ENCODE data around the gene SYPL1.

SYPL1 gene

GRCh38 chr7:106082087-106082854 lies 29.8 kb downstream of the SYPL1 start:
- H4K20me1 ChIP-seq: no peaks in the 10 kb centered on the region
- H3K27me3 ChIP-seq: no peaks in the 10 kb centered on the region
- H3K9ac ChIP-seq: no peak overlapping the region
- H3K4me1 ChIP-seq: peaks cover 15% of the 10 kb centered on the region
- no peak for TF ChIP-seq Cebpa-rat (IDR thresholded peaks at IDR 0.05)
- H3K36me3 ChIP-seq: no peaks in the 10 kb centered on the region
- H3K4me2 ChIP-seq: no peak overlapping the region
- peaks cover 18% of the 10 kb centered on the region for H3K9me3 ChIP-seq
- H3K27ac ChIP-seq: no peak overlapping the region
- H3K4me3 ChIP-seq: no peak overlapping the region

- Histone ChIP-seq H4K20me1 (no peaks in the 10 kb centered on the region), H3K4me1 (peaks cover 33% of the 10 kb centered on the region), H3K27me3 (no peaks in the 10 kb centered on the region), H3K9me3 (peaks cover 18% of the 10 kb centered on the region), H3K4me2 (no peak overlapping the region), H3K27ac (no peak overlapping the region), H3K4me3 (no peak overlapping the region), H3K36me3 (no peaks in the 10 kb centered on the region), H3K9ac (no peak overlapping the region)
- no peak for TF ChIP-seq Cebpa-rat (IDR thresholded peaks at IDR 0.05)
Measured at GRCh38 chr7:106080300-106080987, 31.7 kb downstream of the SYPL1 start.

DNA sequence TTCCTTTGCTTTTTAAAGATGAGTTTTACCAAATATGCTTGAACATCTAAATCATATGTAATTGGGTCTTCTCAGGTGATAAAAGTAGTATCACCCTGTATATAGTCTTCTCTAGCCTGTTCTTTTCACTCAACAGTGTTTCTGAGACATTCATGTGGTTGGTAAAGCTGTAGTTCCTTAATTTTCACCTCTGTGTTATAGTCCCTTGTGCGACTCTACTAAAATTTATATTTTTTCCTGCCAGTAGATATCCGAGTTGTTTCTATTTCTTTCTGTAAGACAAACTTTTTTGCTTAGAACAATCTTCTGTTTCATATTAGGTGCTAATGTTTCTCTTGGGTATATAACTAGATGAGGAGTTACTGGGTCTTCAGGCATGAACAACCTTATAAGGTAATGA lies 35.6 kb downstream of the SYPL1 start:
- Histone ChIP-seq H3K36me3 (no peaks in the 10 kb centered on the region), H4K20me1 (no peaks in the 10 kb centered on the region), H3K27me3 (no peaks in the 10 kb centered on the region), H3K4me1 (peaks cover 60% of the 10 kb centered on the region), H3K9ac (no peak overlapping the region), H3K4me2 (peak overlapping the region; percentile 91), H3K4me3 (no peak overlapping the region), H3K27ac (no peak overlapping the region), H3K9me3 (peaks cover 13% of the 10 kb centered on the region)
- no peak for TF ChIP-seq Cebpa-rat (IDR thresholded peaks at IDR 0.05)

- H3K9me3 ChIP-seq: peaks cover 13% of the 10 kb centered on the region
- H3K4me3 ChIP-seq: no peak overlapping the region
- H3K4me1 ChIP-seq: peaks cover 66% of the 10 kb centered on the region
- H3K36me3 ChIP-seq: no peaks in the 10 kb centered on the region
- H4K20me1 ChIP-seq: no peaks in the 10 kb centered on the region
- no peak overlapping the region for H3K9ac ChIP-seq
- no peak for TF ChIP-seq Cebpa-rat (IDR thresholded peaks at IDR 0.05)
- no peaks in the 10 kb centered on the region for H3K27me3 ChIP-seq
- no peak overlapping the region for H3K27ac ChIP-seq
- peak overlapping the region; percentile 91 for H3K4me2 ChIP-seq
Measured at GRCh38 chr7:106075937-106076336, 36.2 kb downstream of the SYPL1 start.

GRCh38 chr7:106074257-106074656 lies 37.9 kb downstream of the SYPL1 start:
- Histone ChIP-seq H3K9ac (no peak overlapping the region), H3K4me3 (no peak overlapping the region), H3K4me2 (peak overlapping the region; percentile 91), H3K4me1 (peaks cover 83% of the 10 kb centered on the region), H4K20me1 (no peaks in the 10 kb centered on the region), H3K9me3 (peaks cover 4% of the 10 kb centered on the region), H3K36me3 (no peaks in the 10 kb centered on the region), H3K27me3 (no peaks in the 10 kb centered on the region), H3K27ac (peak overlapping the region; percentile 90)
- no peak for TF ChIP-seq Cebpa-rat (IDR thresholded peaks at IDR 0.05)

- Histone ChIP-seq H3K9ac (no peak overlapping the region; the same call in 1 of the 2 replicates), H3K36me3 (no peaks in the 10 kb centered on the region), H3K4me2 (peak overlapping the region; percentile 91), H3K27ac (peak overlapping the region; percentile 90), H3K4me1 (peaks cover 89% of the 10 kb centered on the region), H3K9me3 (no peaks in the 10 kb centered on the region), H3K27me3 (no peaks in the 10 kb centered on the region), H4K20me1 (no peaks in the 10 kb centered on the region), H3K4me3 (no peak overlapping the region)
- TF ChIP-seq Cebpa-rat (IDR thresholded peaks at IDR 0.05): no peak
Measured at GRCh38 chr7:106073701-106074100, 38.4 kb downstream of the SYPL1 start.

DNA sequence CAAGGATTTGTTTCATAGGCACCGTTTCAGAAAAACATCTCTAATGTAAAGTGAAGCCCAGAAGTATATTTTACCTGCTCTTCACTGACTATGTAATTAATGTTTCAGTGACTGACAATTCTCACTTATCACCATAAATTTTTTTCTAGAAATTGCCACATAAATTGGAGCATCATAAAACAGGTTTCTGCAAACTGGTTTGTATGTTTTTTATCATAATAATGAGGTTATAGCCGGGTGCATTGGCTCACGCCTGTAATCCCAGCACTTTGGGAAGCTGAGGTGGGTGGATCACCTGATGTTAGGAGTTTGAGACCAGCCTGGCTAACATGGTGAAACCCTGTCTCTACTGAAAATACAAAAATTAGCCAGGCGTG lies 39.4 kb downstream of the SYPL1 start:
- no peak for TF ChIP-seq Cebpa-rat (IDR thresholded peaks at IDR 0.05)
- Histone ChIP-seq H3K9ac (no peak overlapping the region), H3K36me3 (no peaks in the 10 kb centered on the region), H3K27me3 (no peaks in the 10 kb centered on the region), H3K27ac (peak overlapping the region; percentile 90), H4K20me1 (no peaks in the 10 kb centered on the region), H3K4me2 (peak overlapping the region; percentile 91), H3K4me3 (no peak overlapping the region), H3K9me3 (no peaks in the 10 kb centered on the region), H3K4me1 (peaks cover 96% of the 10 kb centered on the region)

DNA sequence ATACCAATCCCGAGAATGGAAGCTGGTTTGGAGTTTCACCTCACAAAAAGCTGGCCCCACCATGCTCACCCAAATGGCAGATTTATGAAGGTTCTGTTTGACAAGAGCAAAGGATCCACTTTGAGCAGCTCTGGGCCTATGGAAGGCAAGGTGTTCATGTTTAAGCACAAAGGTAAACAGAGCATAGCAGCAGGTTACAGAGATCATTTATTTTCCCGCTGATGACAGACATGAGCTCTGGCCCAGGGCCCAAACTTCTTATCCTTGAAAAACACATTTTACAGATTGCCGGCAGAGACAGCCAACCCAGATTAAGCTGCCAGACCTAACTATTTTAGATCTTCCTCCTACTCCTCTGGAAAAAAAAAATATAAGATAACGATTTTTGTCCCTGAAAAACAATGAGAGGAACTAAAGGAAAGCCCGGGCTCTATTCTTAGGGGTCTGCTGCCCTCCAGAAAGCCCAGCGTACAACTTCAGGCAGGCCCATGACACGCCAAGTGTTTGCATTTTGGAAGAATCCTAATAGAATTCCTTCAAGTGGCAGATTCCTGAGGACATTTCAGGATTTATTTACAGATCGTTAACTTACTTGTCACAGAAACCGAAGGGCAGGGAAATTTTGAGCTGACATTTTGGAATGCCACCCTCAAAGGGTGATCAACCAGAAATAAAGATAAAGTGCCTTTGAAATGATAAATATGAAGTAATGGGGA lies 40.0 kb downstream of the SYPL1 start:
- no peaks in the 10 kb centered on the region for H4K20me1 ChIP-seq
- H3K9me3 ChIP-seq: no peaks in the 10 kb centered on the region
- peak overlapping the region; percentile 54; the same call in 1 of the 2 replicates for H3K4me3 ChIP-seq
- H3K4me1 ChIP-seq: peaks cover 92% of the 10 kb centered on the region
- H3K27ac ChIP-seq: peak overlapping the region; percentile 90
- peak overlapping the region; percentile 58 for H3K9ac ChIP-seq
- peak overlapping the region; percentile 91 for H3K4me2 ChIP-seq
- H3K36me3 ChIP-seq: no peaks in the 10 kb centered on the region
- TF ChIP-seq Cebpa-rat (IDR thresholded peaks at IDR 0.05): no peak
- no peaks in the 10 kb centered on the region for H3K27me3 ChIP-seq

- no peaks in the 10 kb centered on the region for H3K36me3 ChIP-seq
- H3K4me2 ChIP-seq: peak overlapping the region; percentile 91
- H3K9ac ChIP-seq: peak overlapping the region; percentile 62
- peaks cover 85% of the 10 kb centered on the region for H3K4me1 ChIP-seq
- TF ChIP-seq Cebpa-rat (IDR thresholded peaks at IDR 0.05): no peak
- no peaks in the 10 kb centered on the region for H3K9me3 ChIP-seq
- H3K27me3 ChIP-seq: no peaks in the 10 kb centered on the region
- H3K27ac ChIP-seq: peak overlapping the region; percentile 90
- H4K20me1 ChIP-seq: no peaks in the 10 kb centered on the region
- H3K4me3 ChIP-seq: peak overlapping the region; percentile 54
Measured at GRCh38 chr7:106071356-106071998, 40.6 kb downstream of the SYPL1 start.
